Measurements from ENCODE around the gene RGS3. TPM values are rescaled to one million over a fixed set of nuclear protein-coding genes. Genes with fewer than 3 reads are reported as not detected.

The RGS3 gene
- total and polyA plus RNA-seq, 7 donors, result 26.9 to 50.7 (median 38.3) TPM

DNA sequence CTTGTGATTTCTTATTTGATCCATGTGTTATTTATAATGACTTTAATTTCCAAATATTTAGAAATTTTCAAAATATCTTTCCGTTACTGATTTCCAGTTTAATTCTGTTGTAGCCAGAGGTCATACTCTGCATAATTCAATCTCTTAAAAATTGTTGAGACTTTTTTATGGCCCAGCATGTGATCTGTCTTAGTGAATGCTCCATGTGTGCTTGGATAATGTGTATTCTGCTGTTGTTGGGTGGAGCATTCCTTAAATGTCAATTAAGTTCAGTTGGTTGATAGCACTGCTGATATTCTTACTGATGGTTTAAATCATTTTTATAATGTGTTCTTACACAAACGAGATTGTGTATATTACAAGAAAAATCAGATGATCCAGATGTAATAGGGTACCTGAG lies 180.8 kb downstream of the RGS3 start:
- Histone ChIP-seq H3K4me1 (peaks cover 0 to 14% (median 8%) of the 10 kb centered on the region in 4 donors), H3K27me3 (no peaks in the 10 kb centered on the region), H3K36me3 (no peaks in the 10 kb centered on the region), H3K27ac (no peak overlapping the region), H3K9me3 (no peaks in the 10 kb centered on the region), H3K4me3 (no peak overlapping the region)
- no peak for DNase-seq
- WGBS, 2 donors, result 46 to 63% methylated on average over 2 of the region's 2 CpGs
- TF ChIP-seq POLR2AphosphoS5 (IDR thresholded peaks at IDR 0.05) (no peak), CTCF (IDR thresholded peaks at IDR 0.05) (no peak), POLR2A (IDR thresholded peaks at IDR 0.05) (no peak), EP300 (IDR thresholded peaks at IDR 0.05) (no peak)
- intact Hi-C loops (cut with DNase I), result no loop called here

DNA sequence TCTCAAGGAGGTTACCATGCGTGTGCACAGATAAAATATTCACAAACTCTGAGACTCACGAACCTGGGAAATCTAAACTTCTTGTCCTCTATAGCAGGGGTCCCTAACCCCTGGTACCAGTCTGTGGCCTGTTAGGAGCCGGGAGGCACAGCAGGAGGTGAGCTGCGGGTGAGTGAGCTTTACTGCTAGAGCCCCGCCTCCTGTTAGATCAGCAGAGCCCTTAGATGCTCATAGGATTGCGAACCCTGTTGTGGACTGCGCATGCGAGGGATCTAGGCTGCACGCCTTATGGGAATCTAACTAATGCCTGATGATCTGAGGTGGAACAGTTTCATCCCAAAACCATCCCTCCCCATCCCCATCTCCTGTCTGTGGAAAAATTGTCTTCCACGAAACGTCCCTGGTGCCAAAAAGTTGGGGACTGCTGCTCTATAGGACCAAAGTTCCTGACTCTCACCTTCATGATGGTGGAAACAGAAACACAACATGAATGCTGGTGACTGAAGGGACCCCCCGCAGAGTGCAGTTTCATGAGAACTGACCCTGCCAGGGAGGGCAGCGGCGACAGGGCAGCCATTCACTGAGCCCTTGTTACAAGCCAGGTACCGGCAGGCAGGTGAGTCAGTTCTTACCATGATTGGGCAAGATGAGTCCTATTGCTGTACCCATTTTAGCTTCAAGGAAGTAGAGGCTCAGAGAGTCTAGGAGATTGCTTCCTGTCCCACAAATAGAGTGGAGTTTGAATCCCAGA lies 181.9 kb downstream of the RGS3 start:
- no peaks in the 10 kb centered on the region for H3K27me3 ChIP-seq
- WGBS, 2 donors, result 91 to 94% methylated on average over 15 of the region's 15 CpGs
- TF ChIP-seq CTCF (IDR thresholded peaks at IDR 0.05) (no peak), POLR2AphosphoS5 (IDR thresholded peaks at IDR 0.05) (no peak), EP300 (IDR thresholded peaks at IDR 0.05) (no peak), POLR2A (IDR thresholded peaks at IDR 0.05) (no peak)
- H3K36me3 ChIP-seq, result no peaks in the 10 kb centered on the region
- no peak overlapping the region for H3K4me3 ChIP-seq
- H3K4me1 ChIP-seq, result peaks cover 0 to 20% (median 13%) of the 10 kb centered on the region in 4 donors
- intact Hi-C loops (cut with DNase I), result loop anchor here (5.0 kb wide), 1 partner anchor 123 kb away; no protein-coding TSS in a partner anchor
- no peak for DNase-seq
- no peaks in the 10 kb centered on the region for H3K9me3 ChIP-seq
- H3K27ac ChIP-seq, result no peak overlapping the region

GRCh38 chr9:113645978-113646253 lies 182.4 kb downstream of the RGS3 start:
- Histone ChIP-seq H3K4me1 (peaks cover 0 to 20% (median 13%) of the 10 kb centered on the region in 4 donors), H3K27me3 (no peaks in the 10 kb centered on the region), H3K36me3 (no peaks in the 10 kb centered on the region), H3K9me3 (no peaks in the 10 kb centered on the region), H3K4me3 (no peak overlapping the region), H3K27ac (no peak overlapping the region)
- 23 to 71% methylated on average over 3 of the region's 3 CpGs for WGBS, 2 donors
- peak; percentile 40 for DNase-seq
- intact Hi-C loops (cut with DNase I), result loop anchor here (5.0 kb wide), 1 partner anchor 124 kb away; no protein-coding TSS in a partner anchor
- TF ChIP-seq POLR2A (IDR thresholded peaks at IDR 0.05) (no peak), EP300 (IDR thresholded peaks at IDR 0.05) (no peak), POLR2AphosphoS5 (IDR thresholded peaks at IDR 0.05) (no peak), CTCF (IDR thresholded peaks at IDR 0.05) (no peak)

GRCh38 chr9:113646491-113646890 lies 183.0 kb downstream of the RGS3 start:
- peak; percentile 7 for DNase-seq
- WGBS, 2 donors, result 93 to 94% methylated on average over 7 of the region's 7 CpGs
- no peaks in the 10 kb centered on the region for H3K9me3 ChIP-seq
- no peak overlapping the region for H3K27ac ChIP-seq
- no peaks in the 10 kb centered on the region for H3K27me3 ChIP-seq
- no peak overlapping the region for H3K4me3 ChIP-seq
- intact Hi-C loops (cut with DNase I), result loop anchor here (5.0 kb wide), 1 partner anchor 124 kb away; no protein-coding TSS in a partner anchor
- TF ChIP-seq POLR2A (IDR thresholded peaks at IDR 0.05), result no peak
- no peak for TF ChIP-seq EP300 (IDR thresholded peaks at IDR 0.05)
- TF ChIP-seq POLR2AphosphoS5 (IDR thresholded peaks at IDR 0.05), result no peak
- TF ChIP-seq CTCF (IDR thresholded peaks at IDR 0.05), result no peak
- H3K36me3 ChIP-seq, result no peaks in the 10 kb centered on the region
- H3K4me1 ChIP-seq, result peaks cover 0 to 20% (median 13%) of the 10 kb centered on the region in 4 donors

Other genes starting within 250 kb of the RGS3 start
- 10 to 100 TPM; 18.8 to 22.5 (median 20.9) TPM for gene FKBP15, start 242.4 kb upstream of the RGS3 start, total RNA-seq
- gene FKBP15, start 242.4 kb upstream of the RGS3 start, polyA plus RNA-seq, result 10 to 100 TPM in 1 of 3 donors, 1 to 10 TPM in 2; 7.2 to 16.5 (median 9.5) TPM
- 1 to 10 TPM; 7.1 to 9.6 (median 8.6) TPM for gene SLC31A1, start 242.2 kb upstream of the RGS3 start, total RNA-seq
- gene SLC31A1, start 242.2 kb upstream of the RGS3 start, polyA plus RNA-seq, result 10 to 100 TPM in 2 of 3 donors, 1 to 10 TPM in 1; 4.2 to 28.0 (median 12.0) TPM
- 10 to 100 TPM; 57.1 to 71.7 (median 66.2) TPM for gene CDC26, start 188.2 kb upstream of the RGS3 start, total RNA-seq
- gene CDC26, start 188.2 kb upstream of the RGS3 start, polyA plus RNA-seq, result 10 to 100 TPM; 33.8 to 74.5 (median 64.5) TPM
- 10 to 100 TPM; 12.7 to 21.4 (median 14.1) TPM for gene PRPF4, start 188.1 kb upstream of the RGS3 start, total RNA-seq
- 10 to 100 TPM in 1 of 3 donors, 1 to 10 TPM in 2; 7.9 to 15.5 (median 9.0) TPM for gene PRPF4, start 188.1 kb upstream of the RGS3 start, polyA plus RNA-seq
- gene RNF183, start 160.4 kb upstream of the RGS3 start, total RNA-seq, result not detected
- gene RNF183, start 160.4 kb upstream of the RGS3 start, polyA plus RNA-seq, result 1 to 10 TPM in 1 of 3 donors, not detected in 2; 2.3 TPM
- gene WDR31, start 123.5 kb upstream of the RGS3 start, total RNA-seq, result 1 to 10 TPM; 1.8 to 3.9 (median 2.6) TPM
- gene WDR31, start 123.5 kb upstream of the RGS3 start, polyA plus RNA-seq, result 1 to 10 TPM; 1.2 to 2.0 (median 1.8) TPM
- gene BSPRY, start 114.2 kb upstream of the RGS3 start, total RNA-seq, result under 1 TPM; 0.27 to 0.66 (median 0.32) TPM
- gene BSPRY, start 114.2 kb upstream of the RGS3 start, polyA plus RNA-seq, result 10 to 100 TPM; 14.4 to 23.6 (median 21.8) TPM
- 10 to 100 TPM; 16.4 to 34.6 (median 25.6) TPM for gene HDHD3, start 86.7 kb upstream of the RGS3 start, total RNA-seq
- gene HDHD3, start 86.7 kb upstream of the RGS3 start, polyA plus RNA-seq, result 100 to 1,000 TPM; 113 to 158 (median 121) TPM
- gene ALAD, start 62.4 kb upstream of the RGS3 start, total RNA-seq, result 10 to 100 TPM; 14.8 to 31.0 (median 23.3) TPM
- 10 to 100 TPM; 37.0 to 50.2 (median 47.4) TPM for gene ALAD, start 62.4 kb upstream of the RGS3 start, polyA plus RNA-seq
- 10 to 100 TPM; 24.9 to 45.6 (median 39.1) TPM for gene POLE3, start 53.1 kb upstream of the RGS3 start, total RNA-seq
- gene POLE3, start 53.1 kb upstream of the RGS3 start, polyA plus RNA-seq, result 10 to 100 TPM; 25.2 to 49.2 (median 27.0) TPM
- gene C9orf43, start 53.0 kb upstream of the RGS3 start, total RNA-seq, result under 1 TPM in 3 of 4 donors, not detected in 1; 0.36 to 0.68 (median 0.55) TPM
- under 1 TPM in 2 of 3 donors, not detected in 1; 0.20 to 0.60 TPM for gene C9orf43, start 53.0 kb upstream of the RGS3 start, polyA plus RNA-seq

All from sigmoid colon (tissue), 7 donors.